ENCODE results near the gene ARHGEF2.

ARHGEF2 gene

DNA sequence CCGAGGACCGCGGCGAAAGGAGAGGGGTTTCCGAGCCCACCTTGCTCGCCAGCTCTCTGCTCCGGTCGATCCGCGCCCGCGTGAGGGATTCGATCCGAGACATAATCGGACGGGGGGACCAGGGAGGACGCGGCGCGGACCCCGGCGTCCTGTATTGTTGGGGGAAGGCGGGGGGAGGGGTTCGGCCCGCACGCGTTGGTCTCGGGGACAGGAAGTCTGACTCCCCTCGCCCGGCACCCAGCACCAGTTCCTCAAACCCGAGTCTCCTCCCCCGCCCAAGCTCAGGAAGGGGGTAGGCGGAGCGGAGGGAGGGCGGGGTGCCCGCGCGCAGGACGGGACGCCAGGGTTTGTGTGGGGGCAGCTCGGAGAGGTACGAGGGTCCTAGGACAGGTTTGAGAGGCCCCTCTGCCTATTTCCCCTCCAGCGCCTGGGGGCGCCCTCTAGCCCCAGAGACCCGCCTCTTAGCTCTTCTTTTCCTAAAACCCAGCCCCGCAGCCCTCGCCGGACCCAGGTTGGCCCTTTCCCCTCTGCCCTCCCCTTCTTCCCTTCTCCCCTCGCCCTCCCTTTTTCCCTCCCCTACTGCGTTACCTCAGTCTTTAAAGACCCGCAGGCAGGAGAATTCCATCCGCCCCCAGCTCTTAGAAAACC lies at the start of gene ARHGEF2:
Gene ARHGEF2 (minus strand): TSS at position 223 of the 648 bp plus-strand sequence. CDS start 120 bp downstream, at position 103.
- peak; percentile 88 for DNase-seq

DNA sequence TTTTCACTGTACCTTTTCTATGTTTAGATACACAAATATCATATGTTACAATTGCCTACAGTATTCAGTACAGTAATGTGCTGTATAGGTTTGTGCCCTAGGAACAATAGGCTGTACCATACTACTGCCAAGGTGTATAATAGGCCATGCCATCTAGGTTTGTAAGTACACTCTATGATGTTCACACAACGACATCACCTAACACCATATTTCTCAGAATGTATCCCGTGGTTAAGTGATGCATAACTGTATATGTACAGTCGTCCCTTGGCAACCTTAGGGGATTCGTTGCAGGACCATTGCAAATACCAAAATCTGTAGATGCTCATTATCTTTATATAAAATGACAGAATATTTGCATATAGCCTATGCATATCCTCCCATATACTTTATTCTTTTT lies 48.2 kb upstream of the ARHGEF2 start:
- no peak for DNase-seq

DNA sequence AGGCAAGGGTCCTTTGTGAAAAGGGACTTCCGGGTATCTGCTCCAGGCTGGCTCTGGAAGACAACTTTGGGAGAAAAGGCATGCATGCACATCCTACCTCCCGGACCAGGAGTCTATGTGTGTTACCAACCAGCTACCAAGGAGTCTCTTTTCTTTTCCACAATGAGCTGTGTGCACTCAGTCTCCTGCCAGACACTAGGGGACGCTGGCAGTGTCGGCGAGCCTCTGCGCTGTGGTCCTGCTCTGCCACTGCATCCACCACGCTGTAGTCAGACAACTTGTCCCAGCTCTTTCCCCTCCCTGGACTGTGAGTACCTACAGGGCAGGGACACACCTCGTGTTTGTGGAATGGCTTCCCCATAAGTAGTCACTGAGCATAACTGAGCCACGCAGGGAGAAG lies 47.5 kb upstream of the ARHGEF2 start:
- peak; percentile 62 for DNase-seq

DNA sequence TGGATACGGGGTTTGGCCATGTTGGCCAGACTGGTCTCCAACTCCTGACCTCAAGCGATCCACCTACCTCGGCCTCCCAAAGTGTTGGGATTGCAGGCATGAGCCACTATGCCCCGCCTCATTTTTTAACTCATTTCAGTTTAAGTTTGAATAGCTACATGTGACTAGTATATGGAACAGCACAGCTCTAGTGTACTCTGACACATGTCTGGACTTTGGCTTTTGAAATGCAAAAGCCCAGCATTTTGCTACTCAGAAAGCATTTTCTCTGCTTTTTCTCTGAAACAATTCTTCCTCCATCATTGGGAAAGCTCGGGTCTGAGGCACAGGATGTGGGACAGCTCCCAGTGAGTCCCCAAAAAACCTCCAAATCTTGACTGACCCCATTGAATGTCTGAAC lies 46.5 kb upstream of the ARHGEF2 start:
- DNase-seq = no peak

DNA sequence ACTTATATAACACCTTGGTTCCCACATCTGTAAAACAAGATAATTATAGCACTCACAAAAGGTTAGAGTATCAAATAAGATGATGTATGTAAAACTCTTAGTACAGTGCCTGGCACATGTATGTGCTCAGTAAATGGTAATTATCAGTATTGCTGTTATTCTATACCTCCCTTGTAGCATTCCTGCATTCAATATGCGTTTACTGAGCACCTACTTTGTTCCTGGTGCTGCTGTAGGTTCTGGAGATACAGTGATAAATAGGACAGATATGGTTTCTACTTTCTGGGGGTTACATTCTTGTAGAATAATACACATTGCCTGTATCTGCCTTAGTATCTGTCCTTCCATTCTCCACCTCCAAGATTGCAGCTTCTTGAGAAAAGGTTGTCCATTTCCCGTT lies 43.6 kb upstream of the ARHGEF2 start:
- DNase-seq = no peak

DNA sequence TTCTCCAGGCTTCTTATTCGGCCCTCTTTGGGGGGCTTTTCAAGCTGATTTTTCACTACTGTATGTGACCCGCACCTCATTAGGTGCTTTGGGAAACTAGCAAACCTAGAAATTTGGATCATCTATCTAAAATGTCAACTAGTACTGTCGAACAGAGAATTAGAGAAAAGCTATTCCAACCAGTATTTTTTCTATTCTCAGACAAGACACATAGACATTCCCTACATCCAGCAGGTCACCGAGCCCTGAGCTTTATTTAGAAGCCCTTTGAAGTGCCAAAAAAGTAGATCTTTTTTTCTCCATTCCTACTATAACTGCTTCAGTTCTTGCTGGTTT lies 42.7 kb upstream of the ARHGEF2 start:
- no peak for DNase-seq

DNA sequence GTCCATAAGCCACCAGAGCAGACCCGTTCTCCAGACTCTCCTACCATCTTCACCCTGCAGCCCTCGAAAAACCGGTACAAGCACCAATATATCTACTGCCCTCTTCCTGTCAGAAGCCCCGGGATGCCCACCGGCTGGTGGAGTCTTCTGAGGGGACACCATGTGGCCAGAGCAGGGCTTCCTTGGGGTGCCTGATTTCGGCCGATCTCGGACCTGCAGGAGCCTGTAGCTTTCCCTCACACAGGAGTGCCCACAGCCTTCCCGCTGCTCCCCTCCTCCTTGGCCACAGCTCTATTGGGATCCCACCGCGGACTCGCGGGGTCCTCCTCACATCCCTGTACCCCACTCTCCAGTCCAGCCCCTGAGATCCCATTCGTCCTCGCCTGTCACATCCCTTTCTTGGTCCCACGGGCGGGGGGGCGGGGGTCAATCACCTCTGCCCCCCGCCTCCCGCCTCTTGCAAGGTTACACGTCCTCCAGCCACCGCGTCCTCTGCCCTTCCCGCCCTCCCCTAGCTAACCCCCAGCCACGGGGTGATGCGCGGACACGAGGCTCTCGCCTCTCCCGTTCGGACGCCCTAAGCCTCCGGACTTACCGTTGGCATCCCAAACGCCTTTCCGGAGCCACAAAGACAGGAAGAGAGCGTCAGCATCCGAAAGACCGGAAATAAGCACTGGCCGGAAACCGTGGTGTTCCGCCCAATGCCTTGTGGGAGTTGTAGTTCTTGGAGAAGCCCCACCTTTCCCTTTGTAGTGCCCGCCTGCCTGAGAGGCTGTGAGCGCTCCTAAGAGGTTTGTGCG lies 42.1 kb upstream of the ARHGEF2 start, which contains the start of gene SSR2:
Gene SSR2 (minus strand): TSS at position 659 of the 800 bp plus-strand sequence. CDS start 784 bp downstream, outside the sequence.
- DNase-seq = peak; percentile 88

DNA sequence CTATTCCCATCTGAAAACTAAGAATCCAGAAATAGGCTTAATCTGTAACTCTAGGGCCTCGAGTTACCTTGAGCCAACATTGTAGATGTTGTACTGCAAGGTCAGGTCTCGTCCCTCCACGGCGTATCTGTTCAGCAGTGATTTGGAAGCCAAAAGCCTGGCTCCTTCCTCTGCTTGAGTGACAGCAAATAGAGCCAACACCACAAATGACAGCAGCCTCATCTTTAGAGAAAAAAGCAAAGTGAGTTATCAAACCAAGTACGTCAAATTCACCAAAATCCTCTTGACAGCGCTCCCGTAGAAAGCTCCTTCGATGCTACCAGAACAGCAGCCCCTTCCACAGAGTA lies 41.6 kb upstream of the ARHGEF2 start:
- DNase-seq = no peak

DNA sequence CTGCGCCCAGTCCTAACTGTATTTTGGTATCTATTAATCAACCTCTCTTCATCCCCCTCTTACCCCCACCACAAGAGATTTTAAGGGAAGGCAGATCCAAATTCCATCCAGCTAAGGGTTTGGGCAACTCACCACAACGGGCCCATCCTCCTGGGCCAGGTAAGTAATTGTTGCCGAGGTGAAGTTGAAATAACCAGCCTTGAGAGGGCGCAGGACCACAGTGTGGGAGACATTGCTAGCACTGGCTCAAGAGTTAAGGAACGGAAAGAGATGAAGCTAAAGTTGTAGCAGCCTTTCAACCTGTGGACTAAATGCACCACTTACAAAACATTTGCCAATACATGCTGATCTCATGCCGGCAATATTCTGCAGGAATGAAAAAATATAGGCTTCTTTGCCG lies 36.5 kb upstream of the ARHGEF2 start:
- DNase-seq = no peak

DNA sequence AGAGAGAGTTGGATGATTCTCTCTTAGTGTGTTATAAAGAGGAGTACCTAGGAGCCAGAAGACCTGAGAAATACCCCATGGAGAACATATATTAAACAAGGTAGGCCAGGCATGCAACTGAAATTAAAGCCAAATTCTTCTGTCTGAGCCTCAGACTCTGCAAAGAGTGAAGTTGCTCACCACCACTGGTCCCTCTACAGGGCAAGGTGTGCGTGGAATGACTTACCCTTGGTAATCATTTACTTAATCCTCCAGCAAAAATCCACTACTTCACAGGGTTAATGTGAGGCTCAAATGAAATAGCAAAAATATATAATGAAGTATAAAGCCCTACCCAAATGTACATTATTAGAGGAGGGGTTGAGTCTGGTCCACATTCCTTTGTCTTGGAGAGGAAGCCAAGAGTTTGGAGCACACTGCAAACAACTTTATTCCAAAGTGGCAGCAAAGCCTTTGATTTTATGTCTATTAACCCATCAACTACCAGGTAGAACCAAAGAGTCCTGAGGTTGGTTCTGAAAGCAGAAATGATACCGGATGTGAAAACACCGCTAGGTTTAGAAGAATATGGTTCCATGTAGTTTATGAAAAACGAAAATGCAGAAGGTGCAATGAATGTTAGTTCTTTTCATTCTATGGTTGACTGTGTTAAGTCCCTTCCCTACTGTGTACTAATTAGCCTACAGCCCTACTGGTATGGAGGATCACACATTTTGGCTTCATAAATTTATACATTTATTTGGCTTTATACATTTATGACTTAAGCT lies 33.9 kb upstream of the ARHGEF2 start:
- DNase-seq = no peak

DNA sequence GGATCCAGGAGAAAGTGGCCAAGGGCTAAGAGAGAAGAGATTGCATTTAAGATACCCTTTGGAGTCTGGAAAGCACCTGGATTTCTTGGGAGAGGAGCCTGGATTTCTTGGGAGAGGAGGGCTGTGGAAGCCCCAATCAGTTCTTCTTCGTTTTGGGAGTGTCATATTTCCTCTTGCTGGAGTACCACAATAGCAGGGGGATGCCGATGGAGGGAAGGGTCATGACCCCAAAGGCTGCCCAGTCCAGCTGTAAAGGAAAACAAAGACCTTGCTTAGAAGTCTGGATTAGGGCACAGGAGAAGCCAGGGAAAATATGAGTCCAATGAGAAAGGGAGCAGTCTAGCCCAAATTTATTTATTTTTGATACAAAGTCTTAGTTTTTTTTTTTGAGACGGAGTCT lies 31.1 kb upstream of the ARHGEF2 start:
- DNase-seq = no peak

DNA sequence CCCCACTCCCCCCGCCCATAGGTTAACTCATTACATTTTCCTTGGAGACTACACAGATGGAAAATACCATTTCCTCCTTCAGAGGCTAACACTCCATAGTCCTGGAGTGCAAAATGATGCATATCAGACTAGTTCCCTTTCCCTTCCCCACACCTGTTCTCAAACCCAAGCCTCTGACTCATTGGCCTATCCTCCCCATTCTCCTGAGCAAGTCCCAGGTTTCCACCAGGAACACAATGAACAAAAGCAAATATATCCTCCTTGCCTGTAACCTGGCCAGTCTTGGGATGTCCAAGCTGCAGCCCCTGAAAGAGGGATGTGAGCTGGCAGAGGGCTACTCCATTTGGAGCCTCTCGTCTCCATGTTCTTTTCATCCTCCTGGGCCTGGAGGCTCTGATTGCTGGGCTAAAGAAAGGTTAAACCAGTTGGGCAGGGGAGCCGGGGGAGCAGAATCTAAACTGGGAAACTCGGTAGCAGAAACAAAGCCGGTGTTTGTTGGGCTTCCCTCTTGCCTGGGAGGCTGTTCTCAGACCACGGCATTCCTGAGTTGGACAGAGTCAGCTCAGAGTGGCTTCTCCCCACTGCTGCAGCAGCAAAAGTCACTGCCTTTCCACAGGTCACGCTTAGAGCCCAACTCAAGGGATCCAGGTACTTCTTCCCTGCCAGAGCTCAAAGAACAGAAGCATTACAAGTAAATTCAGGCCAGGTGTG lies 28.5 kb upstream of the ARHGEF2 start:
- no peak for DNase-seq

DNA sequence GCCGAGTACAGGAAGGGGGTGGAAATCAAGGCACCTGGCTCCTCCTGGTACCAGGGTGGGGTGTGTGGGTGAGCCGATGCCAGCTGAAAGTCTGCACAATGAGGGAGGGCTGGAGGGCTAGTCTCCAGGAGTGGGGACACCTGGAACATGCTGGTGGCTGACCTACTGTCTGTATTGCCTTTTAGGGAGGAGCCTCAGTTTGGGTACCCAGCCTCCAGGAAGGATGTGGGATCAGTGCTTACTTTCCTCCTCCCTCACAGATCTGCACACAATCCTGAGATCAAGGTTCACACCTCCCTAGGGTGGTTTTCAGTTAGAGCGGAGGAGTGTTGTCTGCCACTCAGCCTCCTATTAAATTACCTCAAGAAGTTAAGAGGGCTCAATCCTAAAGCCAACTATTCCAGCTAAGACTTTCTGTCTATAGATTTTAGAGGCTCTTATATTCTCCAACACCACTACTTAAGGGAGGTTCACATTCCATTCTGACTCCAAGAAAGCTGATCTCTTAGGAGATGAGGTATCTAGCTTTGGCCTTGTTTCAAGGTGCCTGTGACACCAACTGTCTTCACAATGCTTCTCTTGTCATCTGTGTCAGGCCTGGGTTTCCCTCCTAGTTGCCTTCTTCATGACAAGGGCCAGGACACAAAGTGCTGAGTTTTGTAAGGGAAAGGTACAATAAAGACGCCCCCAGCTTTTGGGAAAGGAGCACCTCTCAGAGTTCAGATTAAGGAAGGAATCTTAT lies 26.7 kb upstream of the ARHGEF2 start:
- no peak for DNase-seq

DNA sequence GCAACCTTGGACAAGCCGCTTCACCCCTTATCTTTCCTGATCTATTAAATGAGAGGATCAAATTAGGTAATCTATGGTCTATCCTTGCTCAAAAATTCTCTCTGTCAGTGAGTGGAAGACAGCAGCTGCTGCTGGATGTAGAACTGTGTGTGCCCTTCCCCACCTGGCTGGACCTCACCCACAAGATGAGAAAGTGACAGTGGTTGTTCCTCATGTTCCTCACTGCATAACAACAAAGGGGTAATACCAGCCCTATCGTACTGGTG lies 25.5 kb upstream of the ARHGEF2 start:
- no peak for DNase-seq

DNA sequence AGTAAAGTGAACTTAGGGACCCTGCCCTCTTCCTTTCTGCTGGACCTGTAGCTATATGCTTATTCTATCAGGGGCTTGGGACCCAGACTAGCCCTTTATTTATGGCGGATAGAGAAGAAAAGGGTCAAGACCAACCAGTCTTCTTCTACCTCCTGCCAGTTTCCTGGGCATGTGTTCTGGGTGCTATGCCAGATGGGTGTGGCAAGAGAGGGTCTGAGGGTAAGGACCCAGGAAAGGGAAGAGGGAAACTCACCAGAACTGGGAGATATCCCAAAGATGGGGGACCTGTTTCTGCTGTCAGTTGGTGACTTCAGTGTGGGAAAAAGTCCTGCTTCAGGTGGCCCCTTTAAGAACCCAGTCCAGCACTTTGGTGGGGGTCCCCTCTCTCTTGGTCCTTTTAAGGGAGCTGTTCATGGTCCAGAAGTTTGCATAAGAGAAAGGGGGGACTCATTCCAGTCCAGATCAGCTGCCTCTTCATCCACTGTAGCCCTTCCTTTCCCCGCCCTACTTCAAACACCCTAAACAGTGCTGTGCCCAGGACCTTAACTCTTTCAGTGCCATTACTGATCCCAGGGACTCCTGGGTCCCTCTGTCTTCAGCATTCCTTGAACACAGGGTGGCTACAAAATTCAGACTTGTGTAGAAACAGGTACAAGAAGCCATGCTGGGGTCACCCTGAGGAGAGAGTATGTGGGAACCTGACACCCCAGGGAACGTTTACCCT lies 24.0 kb upstream of the ARHGEF2 start:
- DNase-seq = no peak

DNA sequence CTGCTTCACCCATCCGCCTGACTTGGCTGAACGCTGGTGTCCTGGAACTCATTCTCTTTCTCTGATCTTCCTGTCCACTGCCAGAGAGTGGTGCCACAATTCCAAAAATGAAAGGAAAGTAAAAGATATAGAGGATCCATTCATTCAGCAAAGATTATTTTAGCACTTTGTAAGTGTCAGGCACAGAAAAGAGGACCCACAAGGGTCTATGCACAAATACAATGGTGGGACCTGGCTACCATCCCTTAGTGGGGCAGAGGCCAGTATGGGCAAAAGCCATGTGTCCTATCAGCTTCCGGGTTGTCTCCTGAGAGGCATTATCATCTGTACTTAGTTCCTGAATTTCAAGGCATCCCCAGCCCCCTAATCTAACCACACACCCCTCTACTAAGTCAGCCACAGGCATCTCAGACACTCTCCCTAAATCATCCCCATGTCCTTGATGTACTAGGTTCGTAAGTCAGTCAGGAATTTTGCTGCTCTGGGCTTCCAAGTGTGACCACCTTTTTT lies 23.4 kb upstream of the ARHGEF2 start:
- DNase-seq = no peak

DNA sequence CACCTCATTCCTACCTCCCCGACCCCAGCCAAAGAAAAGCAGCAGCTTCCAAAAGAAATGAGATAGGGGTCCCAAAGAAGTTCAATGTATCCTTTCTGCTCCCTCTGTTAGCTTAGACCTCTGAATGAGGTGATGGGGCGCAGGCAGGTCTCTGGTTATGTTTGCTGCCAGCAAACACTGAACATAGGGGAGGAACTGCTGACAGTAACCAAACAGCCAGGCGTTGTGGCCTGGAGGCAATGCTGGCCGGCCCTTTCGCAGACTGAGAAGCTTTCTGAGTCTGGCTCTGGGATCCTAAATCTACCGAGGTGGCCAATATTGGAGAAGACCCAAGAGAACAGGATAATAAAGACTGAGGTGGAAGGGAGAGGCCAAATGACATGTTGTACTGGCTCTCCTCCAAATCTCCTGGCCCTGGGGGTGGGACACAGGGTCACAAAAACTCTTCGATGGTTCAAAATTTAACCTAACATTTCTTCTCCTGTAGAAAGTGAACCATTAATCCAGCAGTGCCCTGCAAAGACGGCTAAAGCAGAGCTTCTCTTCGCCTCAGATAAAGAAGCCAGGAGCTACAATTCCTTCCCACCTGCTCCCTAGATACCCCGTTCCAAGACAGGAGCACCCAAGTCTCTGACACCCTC lies 22.8 kb upstream of the ARHGEF2 start:
- no peak for DNase-seq

DNA sequence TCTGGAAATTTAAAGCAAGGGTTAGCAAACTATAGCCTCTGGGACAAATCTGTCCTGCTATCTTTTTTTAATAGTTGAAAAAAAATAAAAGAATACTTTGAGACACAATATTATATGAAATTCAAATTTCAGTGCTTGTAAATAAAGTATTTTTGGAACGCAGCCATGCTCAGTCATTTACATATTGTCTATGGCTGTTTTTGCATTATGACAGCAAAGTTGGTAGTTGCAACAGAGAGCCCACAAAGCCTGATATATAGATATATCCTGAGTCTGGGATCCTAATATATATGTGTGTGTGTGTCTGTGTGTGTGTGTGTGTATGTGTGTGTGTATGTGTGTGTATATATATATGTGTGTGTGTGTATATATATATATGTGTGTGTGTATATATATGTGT lies 21.6 kb upstream of the ARHGEF2 start:
- DNase-seq = no peak

DNA sequence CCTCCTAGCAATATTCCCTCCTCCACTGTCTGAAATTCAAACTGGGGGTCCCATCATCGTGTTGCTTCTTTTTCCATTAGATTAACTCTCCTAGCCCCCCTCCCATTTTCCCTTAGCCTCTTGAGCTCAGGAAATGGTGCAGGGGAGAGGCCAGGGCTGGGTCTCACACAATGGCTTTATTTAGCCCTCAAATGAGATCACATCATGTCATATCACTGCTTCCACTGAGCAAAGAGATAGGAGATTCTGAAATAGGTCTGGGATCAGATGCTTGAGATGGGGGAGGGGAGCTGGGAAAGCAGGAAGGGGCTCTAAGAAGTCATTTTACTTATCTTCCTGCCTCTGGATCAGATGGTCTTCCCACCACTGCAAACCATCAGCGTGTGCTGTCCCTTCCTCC lies 17.8 kb upstream of the ARHGEF2 start:
- no peak for DNase-seq

DNA sequence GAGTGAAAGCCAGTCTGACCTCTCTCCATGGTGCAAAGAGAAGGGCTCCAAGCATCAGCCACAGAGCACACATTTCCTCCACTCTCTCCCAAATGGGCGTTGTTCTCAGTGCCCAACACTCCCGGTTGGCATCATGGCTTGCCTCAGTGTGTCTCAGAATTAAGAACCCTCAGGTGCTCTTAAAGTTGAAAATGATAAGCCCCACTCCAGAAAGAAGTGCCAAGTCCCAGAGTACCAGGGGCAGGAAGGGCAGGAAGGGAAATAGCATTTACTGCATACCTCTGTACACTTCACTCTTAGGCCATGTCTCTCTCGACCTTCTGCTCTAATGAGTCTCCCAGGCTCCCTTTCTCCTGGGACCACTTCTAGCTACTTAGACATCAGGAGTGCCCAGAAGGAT lies 15.2 kb upstream of the ARHGEF2 start:
- DNase-seq = no peak

DNA sequence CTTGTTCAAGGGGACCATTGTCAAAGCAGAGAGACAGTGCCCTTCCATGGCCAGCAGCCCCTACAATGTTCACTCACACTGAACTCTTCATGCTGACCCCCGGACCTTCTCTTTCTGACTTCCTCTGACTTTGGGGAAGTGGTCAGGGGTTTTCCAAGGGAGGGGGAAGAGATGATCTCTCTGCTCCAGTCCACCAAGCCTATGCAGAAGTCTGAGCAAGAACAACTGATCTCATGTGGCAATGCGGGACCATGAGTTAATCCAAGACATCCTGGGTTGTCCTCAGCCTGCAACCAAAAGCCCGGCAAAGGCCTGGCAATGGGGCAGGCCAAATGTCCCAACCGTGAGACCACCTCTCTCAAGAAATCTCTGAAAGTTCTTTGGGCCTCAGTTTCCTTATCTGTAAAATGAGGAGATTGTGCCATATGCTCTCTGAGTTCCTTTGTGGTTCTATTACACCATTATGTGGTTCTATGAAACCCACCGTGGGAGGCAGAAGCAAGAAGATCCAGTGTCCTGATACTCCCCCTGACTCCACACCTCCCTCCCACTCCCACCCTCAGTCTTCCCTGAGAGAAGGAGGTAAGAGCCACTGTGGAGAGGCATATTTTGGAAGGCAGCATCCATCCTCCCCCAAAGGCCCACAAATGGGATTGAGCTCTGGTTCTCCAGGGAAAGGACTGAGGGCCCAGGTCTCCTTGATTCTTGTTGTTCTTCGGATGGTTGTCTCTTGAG lies 11.8 kb upstream of the ARHGEF2 start:
- DNase-seq = no peak
